Measurements from ENCODE around the gene ZNF396.

- TF ChIP-seq CTCF (IDR thresholded peaks at IDR 0.05; ENCODE audit: poor library complexity) (no peak), EZH2 (IDR thresholded peaks at IDR 0.05; ENCODE audit: borderline replicate concordance) (no peak)
Measured at GRCh38 chr18:35371412-35372195, 5.5 kb downstream of the ZNF396 start.

Measured in hepatocyte (in vitro differentiated cells).